Left lobe of liver (tissue), 2 donors: Measurements from ENCODE around the gene F8A2. TPM values are rescaled to one million over a fixed set of nuclear protein-coding genes. Genes with fewer than 3 reads are reported as not detected.
"Not testable (repeated sequence)": the region's sequence is repeated elsewhere in the genome, so short reads cannot be mapped to it uniquely, and the experiment has no call there.

Source experiments
- ATAC-seq: fragments of 200-7000 bp; cut with Tn5 transposase; one replicate; pipeline ENCODE4 v1.9.1; 2020; ENCODE audit warnings: mild to moderate bottlenecking, moderate library complexity
- DNase-seq: peaks from one replicate; pipeline ENCODE4 v3.0.0-alpha.2; 2020; ENCODE audit warnings: low spot score
- total RNA-seq: library from RNA; stranded (reverse); gene quantifications from one replicate; pipeline ENCODE4 v1.2.1, GENCODE V29; 2021
- donor health status: DM: no; HTN: no; CAD: no; lungs with moderate emphysema.
- donor health status: DM: no; HTN: yes; CAD: no.

Gene F8A2
- 7.7 TPM for total RNA-seq

DNA sequence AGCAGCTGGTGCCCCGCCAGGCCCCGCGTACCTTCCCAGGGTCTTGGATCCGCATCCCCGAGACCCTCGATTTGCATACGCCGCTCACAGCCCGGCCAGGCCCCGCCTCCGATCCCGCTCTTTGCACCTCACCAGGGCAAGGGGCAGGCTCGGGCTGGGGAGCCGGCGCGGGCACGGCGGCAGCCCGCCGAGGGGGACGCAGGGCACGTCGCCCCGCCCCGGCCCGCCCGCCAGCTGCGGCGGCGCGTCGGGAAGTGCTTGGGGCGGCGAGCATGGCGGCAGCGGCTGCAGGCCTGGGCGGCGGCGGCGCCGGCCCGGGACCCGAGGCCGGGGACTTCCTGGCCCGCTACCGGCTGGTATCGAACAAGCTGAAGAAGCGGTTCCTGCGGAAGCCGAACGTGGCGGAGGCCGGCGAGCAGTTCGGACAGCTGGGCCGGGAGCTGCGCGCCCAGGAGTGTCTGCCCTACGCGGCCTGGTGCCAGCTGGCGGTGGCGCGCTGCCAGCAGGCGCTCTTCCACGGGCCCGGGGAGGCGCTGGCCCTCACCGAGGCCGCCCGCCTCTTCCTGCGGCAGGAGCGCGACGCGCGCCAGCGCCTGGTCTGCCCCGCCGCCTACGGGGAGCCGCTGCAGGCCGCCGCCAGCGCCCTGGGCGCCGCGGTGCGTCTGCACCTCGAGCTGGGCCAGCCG, at the start of gene F8A2:
Gene F8A2, plus strand, starts transcription at position 253 of the 686 bp plus-strand sequence. Its CDS starts 20 bp downstream, at position 273.
- peak; percentile 90 for ATAC-seq
- not testable (repeated sequence) for DNase-seq

DNA sequence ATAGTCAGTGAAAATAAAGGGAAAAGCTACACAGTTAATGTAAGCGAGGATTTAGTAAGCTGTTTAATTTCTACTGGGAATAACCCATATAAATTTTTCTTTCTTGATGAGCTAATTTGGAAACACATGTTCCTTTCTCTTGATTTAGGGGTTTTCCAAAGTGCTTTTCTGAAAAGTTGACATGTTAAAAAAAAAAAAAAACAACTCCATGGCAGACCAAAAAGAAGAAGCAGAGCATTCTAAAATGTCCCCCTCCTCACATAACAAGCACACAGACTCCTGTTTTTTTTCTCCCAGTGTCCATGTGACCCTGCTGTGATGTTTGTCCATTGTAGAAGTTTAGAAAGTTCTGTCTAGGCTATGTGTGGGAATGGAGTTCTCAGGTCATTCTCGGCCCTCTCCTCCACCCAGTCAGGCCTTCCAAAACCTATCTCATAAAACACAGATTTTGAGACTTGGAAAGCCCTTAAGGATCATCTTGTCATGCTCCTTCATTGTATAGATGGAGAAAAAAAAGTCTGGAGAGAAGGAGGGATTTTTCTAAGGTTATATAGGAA, 48.3 kb upstream of the F8A2 start:
- ATAC-seq (no peak), DNase-seq (no peak)

DNA sequence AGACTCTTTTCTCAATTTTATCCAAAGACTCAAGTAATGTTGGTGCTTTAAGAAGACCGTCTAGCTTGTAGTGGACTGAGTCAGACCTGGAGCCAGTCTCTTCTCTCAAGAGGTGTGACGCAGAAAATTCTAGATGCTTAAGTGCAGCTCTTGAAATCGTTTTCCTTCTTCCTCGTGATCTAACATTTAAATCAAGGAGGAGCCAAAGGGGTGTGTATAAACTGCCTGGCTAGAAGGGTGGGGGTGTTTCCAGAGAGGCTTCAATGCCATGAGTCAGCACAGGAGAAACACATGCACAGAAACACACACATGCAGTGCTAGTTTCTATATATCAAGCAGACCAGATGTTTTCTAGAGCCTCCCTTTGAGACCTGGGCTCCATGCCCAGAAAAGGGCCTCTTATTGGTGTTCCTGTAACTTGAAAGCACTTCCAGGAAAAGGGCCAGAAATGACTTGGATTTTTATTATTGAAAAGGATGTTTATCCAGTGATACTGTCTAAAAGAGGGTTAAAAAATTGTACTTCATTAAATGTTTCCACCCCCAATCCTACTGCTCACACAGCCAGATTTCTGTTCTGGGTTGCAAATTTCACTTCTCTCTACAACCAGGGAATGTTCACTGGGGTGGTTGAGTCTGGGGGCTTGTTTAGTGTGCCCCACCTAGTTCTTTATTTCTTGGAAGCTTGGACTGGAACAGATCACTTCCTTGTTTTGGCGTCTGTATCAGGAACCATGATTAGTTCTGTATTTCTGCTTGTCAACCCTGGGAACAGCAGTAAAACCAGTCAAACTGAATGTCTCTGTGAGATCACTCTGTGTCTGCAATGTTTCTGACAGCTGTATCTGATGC, 47.2 kb upstream of the F8A2 start, which contains the start of gene CLIC2:
Gene CLIC2, minus strand, starts transcription at position 129 of the 851 bp plus-strand sequence. CDS start 187 bp downstream, outside the sequence.
- ATAC-seq (peak; percentile 51), DNase-seq (no peak)

DNA sequence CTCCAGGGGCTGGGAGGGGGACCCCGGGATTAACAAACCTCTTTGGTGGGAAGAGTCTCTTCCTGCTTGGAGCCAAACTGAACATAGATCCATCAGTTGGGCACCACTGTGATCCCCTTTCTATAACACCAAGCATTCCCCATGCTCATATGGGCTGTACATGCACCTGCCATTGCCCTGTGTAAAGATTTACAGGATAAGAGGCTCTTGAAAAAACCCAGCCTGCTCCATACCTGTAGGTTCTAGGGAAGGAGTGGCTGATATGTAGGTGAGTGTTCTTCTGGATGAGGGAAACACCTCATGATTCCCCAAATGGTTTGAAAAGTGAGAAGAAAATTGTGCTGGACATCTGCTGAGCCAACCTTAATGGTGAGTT, 46.6 kb upstream of the F8A2 start:
- not testable (repeated sequence) for DNase-seq, ATAC-seq

DNA sequence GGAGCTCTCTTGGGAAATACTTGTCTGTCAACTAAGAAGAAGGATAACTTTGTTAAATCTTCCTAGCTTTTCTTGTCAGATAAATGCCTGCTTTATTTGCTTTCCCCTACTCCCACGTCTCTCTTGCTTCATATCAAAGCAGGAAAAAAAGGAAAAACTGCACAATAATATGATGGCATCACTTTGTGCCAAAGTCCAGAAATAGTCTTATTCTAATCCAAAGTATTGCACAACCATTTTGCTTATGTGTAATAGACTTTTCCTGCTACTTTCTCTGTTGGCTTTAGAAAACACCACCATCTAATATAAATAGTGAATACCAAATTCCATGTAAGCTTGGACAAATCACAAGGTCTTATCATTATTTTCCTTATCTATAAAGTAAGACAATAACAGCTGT, 36.2 kb upstream of the F8A2 start:
- DNase-seq = not testable (repeated sequence)
- ATAC-seq = peak; percentile 56

DNA sequence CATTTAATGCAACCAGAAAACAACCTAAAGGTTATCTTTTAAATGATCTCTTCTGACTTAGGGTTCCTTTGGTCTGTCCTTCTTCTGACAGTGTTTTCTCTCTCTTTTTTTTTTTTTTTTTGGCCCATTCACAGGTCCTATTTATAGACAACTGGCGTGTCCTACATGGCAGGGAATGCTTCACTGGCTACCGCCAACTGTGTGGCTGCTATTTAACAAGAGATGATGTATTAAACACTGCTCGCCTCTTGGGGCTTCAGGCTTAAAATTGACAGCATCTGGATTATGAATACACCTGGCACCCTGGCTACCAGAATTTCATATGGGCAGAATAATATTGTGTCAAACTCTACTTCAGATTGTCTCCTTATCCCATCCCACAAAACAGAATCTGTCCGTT, 32.4 kb upstream of the F8A2 start:
- not testable (repeated sequence) for DNase-seq, ATAC-seq

DNA sequence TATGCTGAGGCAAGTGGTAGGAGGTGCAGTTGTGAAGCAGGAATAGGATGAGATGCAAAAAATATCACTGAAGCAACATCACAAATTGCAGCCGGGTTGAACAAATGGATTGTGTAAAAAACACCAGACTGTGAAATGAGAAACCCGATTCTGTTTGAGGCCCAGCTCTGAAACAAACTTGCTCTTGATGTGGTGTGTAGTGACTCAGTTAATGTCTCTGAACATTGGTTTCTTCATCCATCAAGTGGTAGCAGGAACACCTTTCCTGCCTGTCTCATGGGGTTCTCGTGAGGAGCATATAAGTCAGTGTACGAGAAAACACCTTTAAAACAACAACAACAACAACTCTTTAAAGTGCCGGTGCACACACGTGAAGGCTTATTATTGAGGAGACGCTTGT, 18.2 kb upstream of the F8A2 start:
- DNase-seq, ATAC-seq: not testable (repeated sequence)

DNA sequence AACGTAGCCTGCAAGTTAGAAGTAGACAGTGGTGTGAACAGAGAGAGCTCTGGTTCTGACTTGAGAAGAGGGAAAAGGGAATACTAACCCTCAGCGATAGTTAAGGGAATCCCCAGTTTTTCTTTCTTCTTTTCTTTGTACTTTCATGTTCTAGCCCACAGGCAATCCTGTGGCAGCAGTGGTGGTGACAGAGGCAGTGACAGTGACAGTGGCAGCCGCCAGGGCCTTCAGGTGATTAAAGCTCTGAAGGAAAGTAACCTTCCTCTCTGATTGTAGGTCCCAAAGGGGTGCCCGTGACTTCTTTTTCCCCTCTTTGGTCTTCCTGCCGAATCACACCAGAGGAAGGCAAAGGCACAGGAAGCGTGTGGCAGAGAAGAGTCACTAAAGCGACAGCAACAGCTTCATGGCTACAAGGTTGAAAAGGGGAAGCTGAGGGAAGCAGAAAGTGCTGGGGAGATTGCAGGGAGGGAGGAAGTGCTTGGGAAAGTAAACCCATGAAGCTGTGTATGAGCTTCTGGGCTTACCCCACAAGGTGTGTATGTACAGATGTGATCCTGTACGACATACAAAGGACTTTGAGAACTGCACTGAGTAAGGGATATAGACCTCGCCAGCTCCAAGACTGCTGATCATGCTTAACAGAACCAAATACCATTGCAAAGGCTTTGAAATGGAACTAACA, 8.0 kb upstream of the F8A2 start:
- DNase-seq, ATAC-seq: not testable (repeated sequence)

DNA sequence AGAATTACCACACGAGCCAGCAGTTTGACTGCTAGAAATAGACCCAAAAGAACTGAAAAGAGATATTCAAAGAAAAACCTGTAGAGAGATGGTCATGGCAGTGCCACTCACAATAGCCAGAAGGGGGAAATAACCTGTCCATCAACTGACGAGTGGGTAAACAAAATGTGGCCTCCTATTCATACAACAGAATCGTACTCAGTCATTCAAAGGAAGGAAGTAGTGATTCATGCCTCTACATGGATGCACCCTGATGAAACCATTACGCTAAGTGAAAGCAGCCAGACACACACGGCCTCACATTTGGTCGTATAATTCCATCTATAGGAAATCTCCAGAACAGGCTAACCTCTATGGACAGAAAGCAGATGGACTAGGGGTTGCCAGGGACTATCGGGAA, 2.1 kb upstream of the F8A2 start:
- not testable (repeated sequence) for ATAC-seq, DNase-seq

DNA sequence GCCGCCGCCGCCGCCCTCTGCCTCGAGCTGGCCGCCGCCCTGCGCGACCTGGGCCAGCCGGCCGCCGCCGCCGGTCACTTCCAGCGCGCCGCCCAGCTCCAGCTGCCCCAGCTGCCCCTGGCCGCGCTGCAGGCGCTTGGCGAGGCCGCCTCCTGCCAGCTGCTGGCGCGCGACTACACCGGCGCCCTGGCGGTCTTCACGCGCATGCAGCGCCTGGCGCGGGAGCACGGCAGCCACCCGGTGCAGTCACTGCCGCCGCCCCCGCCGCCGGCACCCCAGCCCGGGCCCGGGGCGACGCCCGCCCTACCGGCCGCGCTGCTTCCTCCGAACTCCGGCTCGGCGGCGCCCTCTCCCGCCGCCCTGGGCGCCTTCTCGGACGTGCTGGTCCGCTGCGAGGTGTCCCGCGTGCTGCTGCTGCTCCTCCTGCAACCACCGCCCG, 653 bp downstream of the F8A2 start:
- DNase-seq = not testable (repeated sequence)
- peak; percentile 67 for ATAC-seq

DNA sequence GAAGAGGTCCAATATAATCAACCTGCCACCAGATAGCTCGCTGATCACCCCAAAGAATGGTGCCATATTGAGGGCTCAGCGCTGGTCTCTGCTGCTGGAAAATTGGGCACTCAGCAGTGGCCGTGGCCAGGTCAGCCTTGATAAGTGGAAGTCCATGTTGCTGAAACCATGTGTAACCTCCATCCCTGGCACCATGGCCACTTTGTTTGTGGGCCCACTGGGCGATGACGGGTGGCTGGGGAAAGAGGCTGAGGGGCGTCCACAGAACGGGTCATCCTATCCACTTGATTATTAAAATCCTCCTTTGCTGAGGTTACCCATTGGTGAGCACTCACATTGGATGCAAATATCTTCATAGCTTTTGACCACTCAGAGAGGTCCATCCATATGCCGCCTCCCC, 7.7 kb downstream of the F8A2 start:
- no peak for DNase-seq
- ATAC-seq = no peak

DNA sequence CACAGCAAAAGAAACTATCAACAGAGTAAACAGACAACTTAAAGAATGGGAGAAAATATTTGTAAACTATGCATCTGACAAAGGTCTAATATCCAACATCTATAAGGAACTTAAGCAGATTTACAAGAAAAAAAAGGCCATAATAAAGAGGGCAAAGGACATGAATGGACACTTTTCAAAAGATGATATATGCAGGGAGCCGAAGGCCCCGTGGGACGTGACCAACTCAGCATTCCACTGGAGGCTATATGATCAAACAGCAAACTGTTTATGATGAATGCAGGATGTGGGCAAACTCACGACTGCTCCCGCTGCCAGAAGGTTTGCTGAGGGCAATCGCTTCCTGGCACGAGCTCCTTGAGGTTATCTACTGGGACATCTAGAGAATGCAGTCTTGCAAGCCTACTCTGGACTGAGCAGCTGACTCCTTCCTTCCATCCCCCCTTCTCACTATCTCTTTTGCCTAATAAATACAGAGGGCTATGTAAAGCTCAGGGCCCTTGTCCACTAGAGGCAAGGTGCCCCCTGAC, 12.9 kb downstream of the F8A2 start:
- not testable (repeated sequence) for ATAC-seq, DNase-seq

DNA sequence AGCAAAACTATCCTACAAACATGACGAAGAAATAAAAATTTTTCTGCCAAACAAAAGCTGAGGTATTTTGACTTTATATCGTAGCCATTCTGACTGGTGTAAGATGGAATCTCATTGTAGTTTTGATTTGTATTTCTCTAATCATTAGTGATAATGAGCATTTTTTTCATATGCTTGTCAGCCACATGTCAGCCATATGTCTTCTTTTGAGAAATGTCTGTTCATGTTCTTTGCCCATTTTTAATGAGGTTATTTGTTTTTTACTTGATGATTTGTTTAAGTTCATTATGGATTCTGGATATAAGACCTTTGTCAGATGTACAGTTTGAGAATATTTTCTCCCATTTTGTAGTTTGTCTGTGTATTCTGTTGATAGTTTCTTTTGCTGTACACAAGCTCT, 24.5 kb downstream of the F8A2 start:
- DNase-seq = no peak
- ATAC-seq = no peak

DNA sequence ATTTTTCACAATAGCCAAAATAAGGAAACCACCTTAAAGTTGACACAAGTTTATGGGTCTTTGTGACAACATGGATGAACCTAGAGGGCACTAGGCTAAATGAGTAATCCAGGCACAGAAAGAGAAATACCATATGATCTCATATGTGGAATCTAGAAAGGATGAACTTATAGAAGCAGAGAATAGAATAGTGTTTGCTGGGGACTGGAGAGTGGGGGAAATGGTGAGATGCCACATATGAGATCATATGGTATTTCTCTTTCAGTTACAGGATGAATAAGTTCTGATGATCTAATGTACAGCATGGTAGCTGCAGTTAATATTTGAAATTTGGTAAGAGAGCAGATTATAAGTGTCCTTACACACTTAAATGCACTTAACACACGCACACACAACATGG, 35.9 kb downstream of the F8A2 start:
- ATAC-seq (no peak), DNase-seq (no peak)

Other genes starting within 250 kb of the F8A2 start
- 15.3 TPM for gene VBP1, start 165.6 kb upstream of the F8A2 start, total RNA-seq
- gene RAB39B, start 117.6 kb upstream of the F8A2 start, total RNA-seq = 0.10 TPM
- 6.0 TPM for gene CLIC2, start 47.5 kb upstream of the F8A2 start, total RNA-seq
- gene F8A3, start 76.5 kb downstream of the F8A2 start, total RNA-seq = 16.4 TPM
- gene SPRY3, start 230.5 kb downstream of the F8A2 start, total RNA-seq = 0.48 TPM
- gene TMLHE, start 230.9 kb downstream of the F8A2 start, total RNA-seq = 16.1 TPM